Fibroblast of the aortic adventitia (primary cell): Measurements from ENCODE around the gene ORM2. TPM values are rescaled to one million over a fixed set of nuclear protein-coding genes. Genes with fewer than 3 reads are reported as not detected.

Experiments
- DNase-seq: peaks from one replicate; pipeline ENCODE4 v3.0.0-alpha.2; 2010; ENCODE audit warnings: low read depth
- H3K4me3 ChIP-seq: 2 replicates; pipeline ENCODE4 v1.5.1; 2011; ENCODE audit warnings: low read depth, mild to moderate bottlenecking, control low read depth, low read length, moderate library complexity
- CTCF ChIP-seq: IDR thresholded peaks from 2 replicates; pipeline ENCODE4 v1.5.1; 2011; ENCODE audit warnings: mild to moderate bottlenecking, low read length, control low read depth, inconsistent platforms; ENCODE audit not compliant: insufficient read depth
- total RNA-seq: library from RNA; depleted of rRNA; stranded (reverse); fragments of >200 nt; gene quantifications from 2 replicates; pipeline ENCODE4 v1.2.3, GENCODE V29; 2012; ENCODE audit warnings: low replicate concordance

Gene ORM2
- total RNA-seq, 1 donor: not detected

GRCh38 chr9:114296338-114296737, 33.3 kb upstream of the ORM2 start:
- no peak for DNase-seq
- TF ChIP-seq CTCF: no peak
- no peak overlapping the region for H3K4me3 ChIP-seq

- no peak for TF ChIP-seq CTCF
- H3K4me3 ChIP-seq: no peak overlapping the region
- no peak for DNase-seq
Observed at GRCh38 chr9:114299286-114300152, 30.1 kb upstream of the ORM2 start.

GRCh38 chr9:114300153-114300845, 29.4 kb upstream of the ORM2 start:
- no peak for TF ChIP-seq CTCF
- no peak overlapping the region for H3K4me3 ChIP-seq
- no peak for DNase-seq

- TF ChIP-seq CTCF: no peak
- no peak for DNase-seq
- H3K4me3 ChIP-seq: no peak overlapping the region
Observed at GRCh38 chr9:114300846-114301797, 28.5 kb upstream of the ORM2 start.

- DNase-seq: no peak
- no peak for TF ChIP-seq CTCF
- no peak overlapping the region for H3K4me3 ChIP-seq
Observed at GRCh38 chr9:114301798-114302565, 27.7 kb upstream of the ORM2 start.

- peak; percentile 54 for DNase-seq
- H3K4me3 ChIP-seq: no peak overlapping the region
- TF ChIP-seq CTCF: no peak
Observed at GRCh38 chr9:114302727-114303126, 26.9 kb upstream of the ORM2 start.
